ENCODE data around the gene ZDHHC14.

The ZDHHC14 gene

DNA sequence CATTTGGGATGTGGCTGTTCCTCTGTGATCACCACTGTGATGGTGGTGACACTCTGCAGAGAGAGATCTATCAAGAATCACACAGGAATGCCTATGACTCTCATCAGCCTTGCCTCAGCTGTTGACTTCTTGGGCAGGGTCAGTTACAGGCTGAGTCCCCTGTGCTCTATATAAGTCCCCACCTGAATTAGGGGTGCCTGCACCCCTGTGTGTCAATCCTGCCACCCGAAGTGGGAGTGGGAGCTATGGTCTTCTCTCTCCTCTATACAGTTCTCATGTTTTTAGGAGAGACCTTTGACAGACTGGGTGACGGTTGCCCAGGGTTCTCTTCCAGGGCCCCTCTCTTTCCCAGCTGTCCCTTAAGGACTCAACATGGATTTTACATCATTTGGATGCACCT, 173.8 kb downstream of the ZDHHC14 start:
- no peak for ATAC-seq
- no peak for TF ChIP-seq OSR1 (CRISPR knock-in tag; IDR thresholded peaks at IDR 0.05)
- TF ChIP-seq SNAI2 (CRISPR knock-in tag; IDR thresholded peaks at IDR 0.05): no peak
- TF ChIP-seq, protein P1, sequence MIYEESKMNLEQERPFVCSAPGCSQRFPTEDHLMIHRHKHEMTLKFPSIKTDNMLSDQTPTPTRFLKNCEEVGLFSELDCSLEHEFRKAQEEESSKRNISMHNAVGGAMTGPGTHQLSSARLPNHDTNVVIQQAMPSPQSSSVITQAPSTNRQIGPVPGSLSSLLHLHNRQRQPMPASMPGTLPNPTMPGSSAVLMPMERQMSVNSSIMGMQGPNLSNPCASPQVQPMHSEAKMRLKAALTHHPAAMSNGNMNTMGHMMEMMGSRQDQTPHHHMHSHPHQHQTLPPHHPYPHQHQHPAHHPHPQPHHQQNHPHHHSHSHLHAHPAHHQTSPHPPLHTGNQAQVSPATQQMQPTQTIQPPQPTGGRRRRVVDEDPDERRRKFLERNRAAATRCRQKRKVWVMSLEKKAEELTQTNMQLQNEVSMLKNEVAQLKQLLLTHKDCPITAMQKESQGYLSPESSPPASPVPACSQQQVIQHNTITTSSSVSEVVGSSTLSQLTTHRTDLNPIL (CRISPR knock-in tag; IDR thresholded peaks at IDR 0.05; ENCODE audit: low read depth): no peak
- TF ChIP-seq ZFP30 (CRISPR knock-in tag; IDR thresholded peaks at IDR 0.05): no peak
- TF ChIP-seq, protein P2, sequence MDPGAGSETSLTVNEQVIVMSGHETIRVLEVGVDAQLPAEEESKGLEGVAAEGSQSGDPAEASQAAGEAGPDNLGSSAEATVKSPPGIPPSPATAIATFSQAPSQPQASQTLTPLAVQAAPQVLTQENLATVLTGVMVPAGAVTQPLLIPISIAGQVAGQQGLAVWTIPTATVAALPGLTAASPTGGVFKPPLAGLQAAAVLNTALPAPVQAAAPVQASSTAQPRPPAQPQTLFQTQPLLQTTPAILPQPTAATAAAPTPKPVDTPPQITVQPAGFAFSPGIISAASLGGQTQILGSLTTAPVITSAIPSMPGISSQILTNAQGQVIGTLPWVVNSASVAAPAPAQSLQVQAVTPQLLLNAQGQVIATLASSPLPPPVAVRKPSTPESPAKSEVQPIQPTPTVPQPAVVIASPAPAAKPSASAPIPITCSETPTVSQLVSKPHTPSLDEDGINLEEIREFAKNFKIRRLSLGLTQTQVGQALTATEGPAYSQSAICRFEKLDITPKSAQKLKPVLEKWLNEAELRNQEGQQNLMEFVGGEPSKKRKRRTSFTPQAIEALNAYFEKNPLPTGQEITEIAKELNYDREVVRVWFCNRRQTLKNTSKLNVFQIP (CRISPR knock-in tag; IDR thresholded peaks at IDR 0.05; ENCODE audit: borderline replicate concordance, low read depth): no peak
- TF ChIP-seq, protein P3, sequence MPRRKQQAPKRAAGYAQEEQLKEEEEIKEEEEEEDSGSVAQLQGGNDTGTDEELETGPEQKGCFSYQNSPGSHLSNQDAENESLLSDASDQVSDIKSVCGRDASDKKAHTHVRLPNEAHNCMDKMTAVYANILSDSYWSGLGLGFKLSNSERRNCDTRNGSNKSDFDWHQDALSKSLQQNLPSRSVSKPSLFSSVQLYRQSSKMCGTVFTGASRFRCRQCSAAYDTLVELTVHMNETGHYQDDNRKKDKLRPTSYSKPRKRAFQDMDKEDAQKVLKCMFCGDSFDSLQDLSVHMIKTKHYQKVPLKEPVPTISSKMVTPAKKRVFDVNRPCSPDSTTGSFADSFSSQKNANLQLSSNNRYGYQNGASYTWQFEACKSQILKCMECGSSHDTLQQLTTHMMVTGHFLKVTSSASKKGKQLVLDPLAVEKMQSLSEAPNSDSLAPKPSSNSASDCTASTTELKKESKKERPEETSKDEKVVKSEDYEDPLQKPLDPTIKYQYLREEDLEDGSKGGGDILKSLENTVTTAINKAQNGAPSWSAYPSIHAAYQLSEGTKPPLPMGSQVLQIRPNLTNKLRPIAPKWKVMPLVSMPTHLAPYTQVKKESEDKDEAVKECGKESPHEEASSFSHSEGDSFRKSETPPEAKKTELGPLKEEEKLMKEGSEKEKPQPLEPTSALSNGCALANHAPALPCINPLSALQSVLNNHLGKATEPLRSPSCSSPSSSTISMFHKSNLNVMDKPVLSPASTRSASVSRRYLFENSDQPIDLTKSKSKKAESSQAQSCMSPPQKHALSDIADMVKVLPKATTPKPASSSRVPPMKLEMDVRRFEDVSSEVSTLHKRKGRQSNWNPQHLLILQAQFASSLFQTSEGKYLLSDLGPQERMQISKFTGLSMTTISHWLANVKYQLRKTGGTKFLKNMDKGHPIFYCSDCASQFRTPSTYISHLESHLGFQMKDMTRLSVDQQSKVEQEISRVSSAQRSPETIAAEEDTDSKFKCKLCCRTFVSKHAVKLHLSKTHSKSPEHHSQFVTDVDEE (CRISPR knock-in tag; IDR thresholded peaks at IDR 0.05): no peak
- no peak for TF ChIP-seq PPARA (CRISPR knock-in tag; IDR thresholded peaks at IDR 0.05; ENCODE audit: borderline replicate concordance)
- TF ChIP-seq ARNTL (CRISPR knock-in tag; IDR thresholded peaks at IDR 0.05; ENCODE audit: borderline replicate concordance, low read depth): no peak
- no peak for TF ChIP-seq BACH2 (CRISPR knock-in tag; IDR thresholded peaks at IDR 0.05; ENCODE audit: borderline replicate concordance)
- TF ChIP-seq ZNF8 (CRISPR knock-in tag; IDR thresholded peaks at IDR 0.05): no peak
- no peak for TF ChIP-seq GLIS3 (CRISPR knock-in tag; IDR thresholded peaks at IDR 0.05)
- no peak for TF ChIP-seq ISL1 (CRISPR knock-in tag; IDR thresholded peaks at IDR 0.05)
- TF ChIP-seq ZNF70 (CRISPR knock-in tag; IDR thresholded peaks at IDR 0.05): no peak
- TF ChIP-seq ZC3H10 (CRISPR knock-in tag; IDR thresholded peaks at IDR 0.05): no peak
- TF ChIP-seq ZFP3 (CRISPR knock-in tag; IDR thresholded peaks at IDR 0.05): no peak

DNA sequence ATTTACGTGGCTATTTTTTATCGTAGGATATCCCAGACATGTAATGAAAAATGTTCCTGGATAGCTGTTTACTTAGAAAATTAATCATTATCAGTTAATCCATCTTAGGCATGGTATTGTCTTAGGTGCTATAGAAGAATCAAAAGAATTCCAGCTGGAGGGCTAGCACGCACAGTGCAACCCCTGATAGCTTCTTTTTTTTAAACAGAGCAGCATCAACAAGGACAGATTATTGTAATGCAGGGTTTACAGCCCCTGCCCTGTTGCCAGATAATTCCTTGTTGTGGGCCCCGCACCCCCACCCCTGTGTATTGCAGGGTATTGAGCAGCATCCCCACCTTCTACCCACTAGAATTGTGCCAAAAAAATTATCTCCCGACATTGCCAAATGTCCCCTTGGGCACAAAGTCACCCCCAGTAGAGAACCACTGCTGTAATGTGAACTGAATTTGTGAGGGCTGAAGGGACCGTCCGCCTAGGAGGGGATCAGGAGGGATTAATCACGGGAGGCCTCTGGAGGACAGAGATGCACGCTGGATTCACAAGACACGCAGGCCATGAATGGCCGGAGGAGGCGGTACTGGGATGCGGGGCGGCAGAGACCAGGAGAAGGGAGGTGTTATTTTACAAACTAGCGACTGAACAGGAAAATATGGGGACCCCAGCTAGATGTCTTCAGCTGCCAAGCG, 174.6 kb downstream of the ZDHHC14 start:
- ATAC-seq: no peak
- TF ChIP-seq CSDC2 (CRISPR knock-in tag; IDR thresholded peaks at IDR 0.05): no peak
- TF ChIP-seq ZFP30 (CRISPR knock-in tag; IDR thresholded peaks at IDR 0.05): no peak
- TF ChIP-seq TOX (CRISPR knock-in tag; IDR thresholded peaks at IDR 0.05; ENCODE audit: borderline replicate concordance): no peak
- TF ChIP-seq, protein P4, sequence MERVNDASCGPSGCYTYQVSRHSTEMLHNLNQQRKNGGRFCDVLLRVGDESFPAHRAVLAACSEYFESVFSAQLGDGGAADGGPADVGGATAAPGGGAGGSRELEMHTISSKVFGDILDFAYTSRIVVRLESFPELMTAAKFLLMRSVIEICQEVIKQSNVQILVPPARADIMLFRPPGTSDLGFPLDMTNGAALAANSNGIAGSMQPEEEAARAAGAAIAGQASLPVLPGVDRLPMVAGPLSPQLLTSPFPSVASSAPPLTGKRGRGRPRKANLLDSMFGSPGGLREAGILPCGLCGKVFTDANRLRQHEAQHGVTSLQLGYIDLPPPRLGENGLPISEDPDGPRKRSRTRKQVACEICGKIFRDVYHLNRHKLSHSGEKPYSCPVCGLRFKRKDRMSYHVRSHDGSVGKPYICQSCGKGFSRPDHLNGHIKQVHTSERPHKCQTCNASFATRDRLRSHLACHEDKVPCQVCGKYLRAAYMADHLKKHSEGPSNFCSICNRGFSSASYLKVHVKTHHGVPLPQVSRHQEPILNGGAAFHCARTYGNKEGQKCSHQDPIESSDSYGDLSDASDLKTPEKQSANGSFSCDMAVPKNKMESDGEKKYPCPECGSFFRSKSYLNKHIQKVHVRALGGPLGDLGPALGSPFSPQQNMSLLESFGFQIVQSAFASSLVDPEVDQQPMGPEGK (CRISPR knock-in tag; IDR thresholded peaks at IDR 0.05; ENCODE audit: borderline replicate concordance): no peak
- no peak for TF ChIP-seq TCF4 (CRISPR knock-in tag; IDR thresholded peaks at IDR 0.05; ENCODE audit: borderline replicate concordance)
- TF ChIP-seq, protein P2 (CRISPR knock-in tag; IDR thresholded peaks at IDR 0.05; ENCODE audit: borderline replicate concordance, low read depth): no peak
- no peak for TF ChIP-seq ZNF70 (CRISPR knock-in tag; IDR thresholded peaks at IDR 0.05)
- no peak for TF ChIP-seq PPARA (CRISPR knock-in tag; IDR thresholded peaks at IDR 0.05; ENCODE audit: borderline replicate concordance)
- TF ChIP-seq ZC3H10 (CRISPR knock-in tag; IDR thresholded peaks at IDR 0.05): no peak
- no peak for TF ChIP-seq SNAI2 (CRISPR knock-in tag; IDR thresholded peaks at IDR 0.05)
- no peak for TF ChIP-seq GLIS3 (CRISPR knock-in tag; IDR thresholded peaks at IDR 0.05)
- no peak for TF ChIP-seq ZFP3 (CRISPR knock-in tag; IDR thresholded peaks at IDR 0.05)
- TF ChIP-seq ZNF565 (CRISPR knock-in tag; conservative IDR thresholded peaks at IDR 0.05; ENCODE audit: low read depth): no peak
- TF ChIP-seq, protein P5, sequence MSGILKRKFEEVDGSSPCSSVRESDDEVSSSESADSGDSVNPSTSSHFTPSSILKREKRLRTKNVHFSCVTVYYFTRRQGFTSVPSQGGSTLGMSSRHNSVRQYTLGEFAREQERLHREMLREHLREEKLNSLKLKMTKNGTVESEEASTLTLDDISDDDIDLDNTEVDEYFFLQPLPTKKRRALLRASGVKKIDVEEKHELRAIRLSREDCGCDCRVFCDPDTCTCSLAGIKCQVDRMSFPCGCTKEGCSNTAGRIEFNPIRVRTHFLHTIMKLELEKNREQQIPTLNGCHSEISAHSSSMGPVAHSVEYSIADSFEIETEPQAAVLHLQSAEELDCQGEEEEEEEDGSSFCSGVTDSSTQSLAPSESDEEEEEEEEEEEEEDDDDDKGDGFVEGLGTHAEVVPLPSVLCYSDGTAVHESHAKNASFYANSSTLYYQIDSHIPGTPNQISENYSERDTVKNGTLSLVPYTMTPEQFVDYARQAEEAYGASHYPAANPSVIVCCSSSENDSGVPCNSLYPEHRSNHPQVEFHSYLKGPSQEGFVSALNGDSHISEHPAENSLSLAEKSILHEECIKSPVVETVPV (CRISPR knock-in tag; IDR thresholded peaks at IDR 0.05): no peak
- TF ChIP-seq, protein P1 (CRISPR knock-in tag; IDR thresholded peaks at IDR 0.05; ENCODE audit: low read depth): no peak

Measured in SK-N-SH treated with all-trans-retinoic acid at 6 μM for 48 hours (cell line).